Fibroblast of lung (primary cell): ENCODE results near the gene TBC1D21. TPM values are rescaled to one million over a fixed set of nuclear protein-coding genes. Genes with fewer than 3 reads are reported as not detected.

Source experiments
- DNase-seq, 2 donors: peaks; one replicate each; pipeline versions ENCODE4 v3.0.0 to v3.0.0-alpha.2; 2010; ENCODE audit warnings: low read depth in 2 of 2
- H2AFZ ChIP-seq: 2 replicates; pipeline ENCODE4 v1.5.1; 2012; ENCODE audit warnings: low read length, control low read depth, inconsistent platforms
- H3K27ac ChIP-seq: 2 replicates; pipeline ENCODE4 v1.5.1; 2011; ENCODE audit warnings: low read length, control low read depth; ENCODE audit not compliant: insufficient read depth
- H3K27me3 ChIP-seq: 2 replicates; pipeline ENCODE4 v1.5.1; 2011; ENCODE audit warnings: mild to moderate bottlenecking, low read length; ENCODE audit not compliant: control insufficient read depth, insufficient read depth
- H3K36me3 ChIP-seq: 2 replicates; pipeline ENCODE4 v1.5.1; 2011; ENCODE audit warnings: low read length; ENCODE audit not compliant: control insufficient read depth, insufficient read depth
- H3K4me1 ChIP-seq: 2 replicates; pipeline ENCODE4 v1.5.1; 2011; ENCODE audit warnings: low read length; ENCODE audit not compliant: control insufficient read depth, insufficient read depth; ENCODE audit errors: extremely low read depth
- H3K4me2 ChIP-seq: 2 replicates; pipeline ENCODE4 v1.5.1; 2011; ENCODE audit warnings: low read length, control low read depth; ENCODE audit not compliant: insufficient read depth; ENCODE audit errors: extremely low read depth
- H3K4me3 ChIP-seq, 4 experiments: fragments of 200-600 bp in 1 of 4; sonication (generic) in 1 of 4; replicated peaks in 1 of 4; 2 replicates each; pipeline ENCODE4 v1.5.1; 2011 to 2016; ENCODE audit warnings: low read length in 4 of 4, low read depth in 3 of 4, mild to moderate bottlenecking in 3 of 4, control low read depth in 2 of 4, inconsistent platforms in 1 of 4, mixed read lengths in 1 of 4; ENCODE audit not compliant: insufficient read depth in 1 of 4; ENCODE audit errors: control extremely low read depth in 1 of 4
- H3K79me2 ChIP-seq: 2 replicates; pipeline ENCODE4 v1.5.1; 2012; ENCODE audit warnings: mild to moderate bottlenecking, low read length, inconsistent platforms; ENCODE audit not compliant: control insufficient read depth, insufficient read depth
- H3K9ac ChIP-seq: 2 replicates; pipeline ENCODE4 v1.5.1; 2011; ENCODE audit warnings: mild to moderate bottlenecking, low read length, control low read depth; ENCODE audit not compliant: insufficient read depth
- H3K9me3 ChIP-seq: 2 replicates; pipeline ENCODE4 v1.5.1; 2012; ENCODE audit warnings: low read depth, low read length; ENCODE audit not compliant: control insufficient read depth, insufficient read depth
- H4K20me1 ChIP-seq: 2 replicates; pipeline ENCODE4 v1.5.1; 2011; ENCODE audit warnings: low read length; ENCODE audit not compliant: control insufficient read depth, insufficient read depth; ENCODE audit errors: extremely low read depth
- EZH2 ChIP-seq: IDR thresholded peaks from 2 replicates; pipeline ENCODE4 v1.5.1; 2012; ENCODE audit warnings: low read length, control low read depth, mild to moderate bottlenecking; ENCODE audit errors: missing control alignments
- polyA plus RNA-seq, 2 donors: library from polyadenylated mRNA; depleted of rRNA in 1 of 2; stranded (reverse) in 1 of 2; unstranded in 1 of 2; fragments of >200 nt; gene quantifications; 2 replicates each; pipeline ENCODE4 v1.2.1, GENCODE V29; 2011 to 2012; ENCODE audit warnings: missing spikeins in 1 of 2
- total RNA-seq: library from RNA; depleted of rRNA; stranded (reverse); fragments of >200 nt; gene quantifications from 2 replicates; pipeline ENCODE4 v1.2.1, GENCODE V29; 2014
- TF ChIP-seq, protein P1 (sequence below), 2 donors: IDR thresholded peaks in 1 of 2; conservative IDR thresholded peaks in 1 of 2; 1 replicate in 1 of 2; 2 replicates in 1 of 2; pipeline ENCODE4 v1.5.1; 2011 to 2012; ENCODE audit warnings: low read length in 2 of 2, control low read depth in 1 of 2, inconsistent platforms in 1 of 2, low read depth in 1 of 2, mild to moderate bottlenecking in 1 of 2

The TBC1D21 gene
- total and polyA plus RNA-seq, 2 donors (not counting 1 experiment from before 2014, with no cell fraction given) = not detected

DNA sequence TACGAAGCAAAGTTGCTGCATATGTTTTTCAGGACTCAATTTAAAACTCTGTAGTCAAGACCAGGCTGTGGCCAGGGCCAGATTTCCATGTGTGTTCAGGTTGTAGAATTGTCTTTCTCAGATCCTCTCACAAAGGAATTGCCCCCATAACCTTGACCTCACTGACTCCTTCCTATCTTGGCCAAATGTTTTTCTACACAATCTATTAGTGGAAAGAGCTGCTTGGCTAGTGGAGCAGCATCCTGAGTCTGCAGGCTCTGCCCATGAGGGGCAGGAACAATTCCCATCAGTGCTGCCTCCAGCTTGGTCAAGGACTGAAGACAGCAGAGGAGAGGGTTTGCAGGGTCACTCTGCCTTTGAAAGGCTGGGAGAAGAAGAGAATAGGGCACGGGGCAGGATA is 6.9 kb upstream of the TBC1D21 start:
- Histone ChIP-seq H2AFZ (no peak overlapping the region), H3K4me1 (no peaks in the 10 kb centered on the region), H3K9me3 (no peaks in the 10 kb centered on the region), H4K20me1 (no peaks in the 10 kb centered on the region), H3K4me3 (no peak overlapping the region), H3K27ac (no peak overlapping the region), H3K27me3 (peaks cover 35% of the 10 kb centered on the region), H3K4me2 (no peak overlapping the region), H3K36me3 (no peaks in the 10 kb centered on the region), H3K9ac (no peak overlapping the region), H3K79me2 (no peaks in the 10 kb centered on the region)
- TF ChIP-seq EZH2 = no peak
- TF ChIP-seq, protein P1, sequence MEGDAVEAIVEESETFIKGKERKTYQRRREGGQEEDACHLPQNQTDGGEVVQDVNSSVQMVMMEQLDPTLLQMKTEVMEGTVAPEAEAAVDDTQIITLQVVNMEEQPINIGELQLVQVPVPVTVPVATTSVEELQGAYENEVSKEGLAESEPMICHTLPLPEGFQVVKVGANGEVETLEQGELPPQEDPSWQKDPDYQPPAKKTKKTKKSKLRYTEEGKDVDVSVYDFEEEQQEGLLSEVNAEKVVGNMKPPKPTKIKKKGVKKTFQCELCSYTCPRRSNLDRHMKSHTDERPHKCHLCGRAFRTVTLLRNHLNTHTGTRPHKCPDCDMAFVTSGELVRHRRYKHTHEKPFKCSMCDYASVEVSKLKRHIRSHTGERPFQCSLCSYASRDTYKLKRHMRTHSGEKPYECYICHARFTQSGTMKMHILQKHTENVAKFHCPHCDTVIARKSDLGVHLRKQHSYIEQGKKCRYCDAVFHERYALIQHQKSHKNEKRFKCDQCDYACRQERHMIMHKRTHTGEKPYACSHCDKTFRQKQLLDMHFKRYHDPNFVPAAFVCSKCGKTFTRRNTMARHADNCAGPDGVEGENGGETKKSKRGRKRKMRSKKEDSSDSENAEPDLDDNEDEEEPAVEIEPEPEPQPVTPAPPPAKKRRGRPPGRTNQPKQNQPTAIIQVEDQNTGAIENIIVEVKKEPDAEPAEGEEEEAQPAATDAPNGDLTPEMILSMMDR (conservative IDR thresholded peaks at IDR 0.05 in 1 of 2, IDR thresholded peaks at IDR 0.05 in 1 of 2; ENCODE audit: low read depth in 1 of 2, low read length in 2 of 2) = no peak
- no peak for DNase-seq

DNA sequence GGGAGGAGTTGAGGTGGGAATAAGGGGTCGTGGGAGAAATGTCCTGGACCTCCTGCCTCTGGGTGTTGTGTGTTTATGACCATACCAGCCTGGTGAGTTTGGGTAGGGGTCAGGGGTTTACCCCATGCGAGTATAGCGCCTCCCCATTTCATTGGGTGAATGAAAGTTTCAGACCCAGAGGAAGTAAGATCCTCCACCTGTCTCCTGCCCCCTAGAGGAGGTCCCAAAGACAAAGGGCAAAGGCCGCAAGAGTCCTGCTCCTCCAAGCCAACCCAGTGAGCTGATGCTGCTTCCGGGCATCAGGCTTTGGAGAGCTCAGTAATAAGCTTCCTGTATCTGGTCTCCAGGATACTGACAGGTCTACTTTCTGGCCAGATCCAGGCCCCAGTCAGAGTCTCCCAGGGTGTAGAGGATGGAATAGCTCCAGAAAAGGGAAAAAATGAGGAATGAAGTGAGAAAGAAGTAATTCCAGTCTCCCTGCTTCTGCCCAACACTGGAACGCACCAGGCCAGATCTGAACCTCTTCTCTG is 6.4 kb upstream of the TBC1D21 start:
- DNase-seq = no peak
- Histone ChIP-seq H3K27me3 (peaks cover 37% of the 10 kb centered on the region), H3K36me3 (no peaks in the 10 kb centered on the region), H3K4me3 (no peak overlapping the region), H4K20me1 (no peaks in the 10 kb centered on the region), H3K79me2 (no peaks in the 10 kb centered on the region), H3K4me1 (no peaks in the 10 kb centered on the region), H3K4me2 (no peak overlapping the region), H2AFZ (no peak overlapping the region), H3K27ac (no peak overlapping the region), H3K9ac (no peak overlapping the region), H3K9me3 (no peaks in the 10 kb centered on the region)
- TF ChIP-seq EZH2 = no peak
- TF ChIP-seq, protein P1 (conservative IDR thresholded peaks at IDR 0.05 in 1 of 2, IDR thresholded peaks at IDR 0.05 in 1 of 2; ENCODE audit: low read depth in 1 of 2, low read length in 2 of 2) = no peak

DNA sequence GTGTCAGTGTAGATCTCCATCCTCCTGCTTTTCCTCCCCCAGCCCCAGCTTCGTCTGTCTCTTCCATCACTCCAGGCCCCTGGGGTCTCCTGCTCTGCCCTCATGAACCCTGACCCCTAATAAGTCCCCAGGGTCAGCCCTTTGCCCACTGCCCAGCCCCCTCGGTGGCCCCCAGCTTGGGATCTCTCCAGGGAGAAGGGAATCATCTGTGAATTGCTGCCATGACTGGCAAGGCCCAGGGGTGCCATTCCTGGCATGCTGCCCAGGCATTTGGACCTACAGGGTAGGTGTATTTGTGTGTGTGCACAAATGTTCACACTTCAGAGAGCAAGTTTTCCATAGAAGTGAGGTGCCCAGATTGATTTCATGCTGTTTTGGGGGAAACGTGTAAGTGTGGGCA is 5.9 kb upstream of the TBC1D21 start:
- Histone ChIP-seq H3K4me3 (no peak overlapping the region), H3K27ac (no peak overlapping the region), H3K9ac (no peak overlapping the region), H3K79me2 (no peaks in the 10 kb centered on the region), H2AFZ (no peak overlapping the region), H3K4me1 (no peaks in the 10 kb centered on the region), H3K36me3 (no peaks in the 10 kb centered on the region), H3K9me3 (no peaks in the 10 kb centered on the region), H4K20me1 (no peaks in the 10 kb centered on the region), H3K27me3 (peaks cover 37% of the 10 kb centered on the region), H3K4me2 (no peak overlapping the region)
- no peak for DNase-seq
- TF ChIP-seq EZH2 = no peak
- TF ChIP-seq, protein P1 (conservative IDR thresholded peaks at IDR 0.05 in 1 of 2, IDR thresholded peaks at IDR 0.05 in 1 of 2; ENCODE audit: low read depth in 1 of 2, low read length in 2 of 2) = no peak
